SU-DHL-6 (cell line): Measurements from ENCODE around the gene PTPRH.

ENCODE experiments used
- H2AFZ ChIP-seq: fragments of 200-600 bp; sonication (generic); 2 replicates; pipeline ENCODE4 v1.6.1; 2014; ENCODE audit warnings: low read depth, mild to moderate bottlenecking, moderate library complexity, mixed read lengths, antibody characterized with exemption, low read length; ENCODE audit not compliant: severe bottlenecking
- H3F3A ChIP-seq: fragments of 200-600 bp; shearing (Covaris generic); 2 replicates; pipeline ENCODE4 v1.6.0; 2016; ENCODE audit warnings: antibody characterized with exemption, mild to moderate bottlenecking; ENCODE audit not compliant: insufficient read depth
- H3K27ac ChIP-seq: fragments of 200-600 bp; sonication (generic); 2 replicates; pipeline ENCODE4 v1.5.1; 2016; ENCODE audit warnings: low read depth, mild to moderate bottlenecking, low read length, moderate library complexity, mixed read lengths
- H3K27me3 ChIP-seq: fragments of 200-600 bp; sonication (generic), shearing (Covaris generic); 2 replicates; pipeline ENCODE4 v1.6.0; 2014; ENCODE audit warnings: mild to moderate bottlenecking, low read length
- H3K36me3 ChIP-seq: fragments of 200-600 bp; sonication (generic); 2 replicates; pipeline ENCODE4 v1.6.1; 2014; ENCODE audit warnings: mild to moderate bottlenecking, low read length, mixed read lengths
- H3K4me2 ChIP-seq: fragments of 300-600, 200-600 bp; shearing (Covaris generic), sonication (generic); 2 replicates; pipeline ENCODE4 v1.6.0; 2014; ENCODE audit warnings: low read length, low read depth, mild to moderate bottlenecking; ENCODE audit not compliant: poor library complexity, severe bottlenecking
- H3K4me3 ChIP-seq: fragments of 200-600 bp; sonication (generic); 2 replicates; pipeline ENCODE4 v1.5.1; 2014; ENCODE audit warnings: antibody characterized with exemption, low read length, mild to moderate bottlenecking, mixed read lengths; ENCODE audit not compliant: insufficient read depth, poor library complexity, severe bottlenecking
- H3K79me2 ChIP-seq: fragments of 200-600 bp; sonication (generic); 2 replicates; pipeline ENCODE4 v1.6.1; 2014; ENCODE audit warnings: mild to moderate bottlenecking, low read length, moderate library complexity; ENCODE audit not compliant: insufficient read depth
- H3K9ac ChIP-seq: fragments of 200-600 bp; sonication (generic); 2 replicates; pipeline ENCODE4 v1.7.0; 2014; ENCODE audit warnings: mild to moderate bottlenecking, low read length
- H3K9me2 ChIP-seq: fragments of 200-600 bp; sonication (generic); replicated peaks from 2 replicates; pipeline ENCODE4 v1.6.1; 2014; ENCODE audit warnings: low read length; ENCODE audit not compliant: insufficient read depth
- H3K9me3 ChIP-seq: fragments of 200-600 bp; sonication (generic); 2 replicates; pipeline ENCODE4 v1.6.1; 2014; ENCODE audit warnings: low read length, mixed read lengths; ENCODE audit not compliant: insufficient read depth
- H4K20me1 ChIP-seq: fragments of 200-600 bp; sonication (generic); 2 replicates; pipeline ENCODE4 v1.6.1; 2014; ENCODE audit warnings: low read depth, mild to moderate bottlenecking, antibody characterized with exemption, low read length, moderate library complexity, mixed read lengths
- CTCF ChIP-seq: fragments of 200-600 bp; sonication (generic); IDR thresholded peaks from one replicate; pipeline ENCODE4 v1.5.1; 2017; ENCODE audit warnings: antibody characterized with exemption, mild to moderate bottlenecking, low read length, moderate library complexity; ENCODE audit not compliant: insufficient read depth, poor library complexity, severe bottlenecking
- EZH2phosphoT487 ChIP-seq: fragments of 200-600 bp; sonication (generic), shearing (Covaris generic); conservative IDR thresholded peaks from 2 replicates; pipeline ENCODE4 v1.6.1; 2018; ENCODE audit warnings: mild to moderate bottlenecking, antibody characterized with exemption, low read length, moderate library complexity, mixed read lengths

The PTPRH gene

DNA sequence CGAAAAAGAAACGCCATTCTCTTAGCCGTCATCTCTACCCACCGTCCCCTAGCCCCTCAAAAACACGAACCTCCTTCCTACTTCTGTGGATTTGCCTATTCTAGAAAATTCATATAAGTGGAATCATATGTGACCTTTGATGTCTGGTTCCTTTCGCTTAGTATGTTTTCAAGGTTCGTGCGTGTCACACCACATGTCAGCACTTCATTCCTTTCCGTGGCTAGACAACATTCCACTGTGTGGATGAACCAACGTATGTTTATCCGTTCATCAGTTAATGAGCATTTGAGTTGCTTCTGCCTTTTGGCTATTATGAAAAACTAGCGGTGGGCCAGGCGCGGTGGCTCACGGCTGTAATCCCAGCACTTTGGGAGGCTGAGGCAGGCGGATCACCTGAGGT lies 77.9 kb downstream of the PTPRH start:
- no peaks in the 10 kb centered on the region for H3K79me2 ChIP-seq
- no peak overlapping the region for H3K4me2 ChIP-seq
- no peak overlapping the region for H3K27ac ChIP-seq
- H3K27me3 ChIP-seq: no peaks in the 10 kb centered on the region
- TF ChIP-seq CTCF (no peak), EZH2phosphoT487 (no peak)
- H3K9ac ChIP-seq: no peak overlapping the region
- no peak overlapping the region for H2AFZ ChIP-seq
- no peaks in the 10 kb centered on the region for H3F3A ChIP-seq
- no peaks in the 10 kb centered on the region for H3K9me3 ChIP-seq
- no peak overlapping the region for H3K4me3 ChIP-seq
- no peaks in the 10 kb centered on the region for H4K20me1 ChIP-seq
- H3K9me2 ChIP-seq: no peaks in the 10 kb centered on the region
- no peaks in the 10 kb centered on the region for H3K36me3 ChIP-seq
